OCI-LY7 (cell line): ENCODE results near the gene ANKRD44.

Experiments
- EZH2phosphoT487 ChIP-seq: fragments of 200-600 bp; sonication (generic); IDR thresholded peaks from 2 replicates; pipeline ENCODE4 v1.6.1; 2018; ENCODE audit warnings: low read depth, borderline replicate concordance, mild to moderate bottlenecking, mixed run types, antibody characterized with exemption, low read length, moderate library complexity, mixed read lengths
- TF ChIP-seq, protein P1 (sequence below): fragments of 200-600 bp; sonication (generic); conservative IDR thresholded peaks from 2 replicates; pipeline ENCODE4 v1.5.1; 2014; ENCODE audit warnings: mild to moderate bottlenecking, antibody characterized with exemption, low read length, moderate library complexity, mixed read lengths

DNA sequence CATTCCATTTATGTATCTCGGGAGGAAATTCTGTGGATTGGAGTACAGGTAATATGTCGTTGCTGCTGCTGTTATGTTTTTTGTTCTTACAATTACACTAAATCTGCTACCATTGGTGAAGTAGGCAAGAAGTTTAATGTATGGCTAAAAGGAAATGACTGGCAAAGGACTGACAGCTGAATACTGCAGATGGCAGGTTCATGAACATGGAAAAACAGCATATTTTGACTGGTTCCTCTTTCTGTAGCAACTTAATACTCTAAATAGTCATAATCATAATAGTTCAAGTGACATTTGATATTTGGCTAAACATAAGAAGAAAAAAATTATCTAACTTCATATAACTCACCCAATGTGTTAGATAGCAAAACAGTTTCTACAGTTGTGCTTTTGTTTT lies 299.6 kb downstream of the ANKRD44 start:
- TF ChIP-seq, protein P1, sequence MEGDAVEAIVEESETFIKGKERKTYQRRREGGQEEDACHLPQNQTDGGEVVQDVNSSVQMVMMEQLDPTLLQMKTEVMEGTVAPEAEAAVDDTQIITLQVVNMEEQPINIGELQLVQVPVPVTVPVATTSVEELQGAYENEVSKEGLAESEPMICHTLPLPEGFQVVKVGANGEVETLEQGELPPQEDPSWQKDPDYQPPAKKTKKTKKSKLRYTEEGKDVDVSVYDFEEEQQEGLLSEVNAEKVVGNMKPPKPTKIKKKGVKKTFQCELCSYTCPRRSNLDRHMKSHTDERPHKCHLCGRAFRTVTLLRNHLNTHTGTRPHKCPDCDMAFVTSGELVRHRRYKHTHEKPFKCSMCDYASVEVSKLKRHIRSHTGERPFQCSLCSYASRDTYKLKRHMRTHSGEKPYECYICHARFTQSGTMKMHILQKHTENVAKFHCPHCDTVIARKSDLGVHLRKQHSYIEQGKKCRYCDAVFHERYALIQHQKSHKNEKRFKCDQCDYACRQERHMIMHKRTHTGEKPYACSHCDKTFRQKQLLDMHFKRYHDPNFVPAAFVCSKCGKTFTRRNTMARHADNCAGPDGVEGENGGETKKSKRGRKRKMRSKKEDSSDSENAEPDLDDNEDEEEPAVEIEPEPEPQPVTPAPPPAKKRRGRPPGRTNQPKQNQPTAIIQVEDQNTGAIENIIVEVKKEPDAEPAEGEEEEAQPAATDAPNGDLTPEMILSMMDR: no peak
- no peak for TF ChIP-seq EZH2phosphoT487
